ENCODE measurements around the gene DNM3. TPM values are rescaled to one million over a fixed set of nuclear protein-coding genes. Genes with fewer than 3 reads are reported as not detected.

The DNM3 gene
- total and polyA plus RNA-seq, 9 donors = 3.1 to 6.5 (median 4.4) TPM

- intact Hi-C loops (cut with DNase I) = no loop called here
These were observed 411.7 kb downstream of the DNM3 start for GRCh38 chr1:172252958-172253357.

DNA sequence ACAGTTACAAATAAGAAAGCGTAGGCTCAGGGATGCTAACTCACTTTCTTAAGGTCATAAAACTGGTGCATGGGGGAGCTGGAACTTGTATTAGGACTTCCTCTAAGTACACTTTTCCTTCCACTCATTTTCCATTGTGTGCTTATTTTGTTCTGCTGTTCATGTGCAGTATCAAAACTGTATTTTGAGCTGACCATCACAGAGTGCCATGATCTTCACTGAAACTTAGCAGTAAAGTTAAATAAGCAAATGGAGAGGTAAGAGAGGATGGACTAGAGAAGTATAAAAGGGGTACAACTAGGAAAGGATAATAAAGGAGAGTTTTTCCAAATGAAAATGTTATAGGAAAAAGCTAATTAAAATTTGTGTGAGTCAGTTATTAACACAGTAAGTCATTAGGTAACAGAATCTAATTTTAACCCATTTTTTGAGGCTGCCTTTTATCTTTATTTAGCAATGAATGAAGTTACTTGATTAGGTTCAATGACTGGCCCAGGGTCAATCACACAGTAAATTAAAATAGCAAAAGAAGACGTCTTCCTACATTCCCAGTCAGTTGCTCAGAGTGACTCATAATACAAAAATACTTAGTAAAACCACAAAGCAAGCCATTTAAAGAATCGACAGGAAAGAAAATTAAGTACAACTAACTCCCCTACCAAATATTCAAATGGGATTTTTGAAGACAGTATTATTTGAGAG is 413.4 kb downstream of the DNM3 start:
- Histone ChIP-seq H3K4me3 (no peak overlapping the region), H3K27me3 (no peaks in the 10 kb centered on the region), H3K36me3 (no peaks in the 10 kb centered on the region), H3K9me3 (no peaks in the 10 kb centered on the region), H3K4me1 (ENCODE audit: insufficient read depth) (no peaks in the 10 kb centered on the region), H3K27ac (no peak overlapping the region)
- TF ChIP-seq POLR2A (IDR thresholded peaks at IDR 0.05) = no peak
- TF ChIP-seq CTCF (IDR thresholded peaks at IDR 0.05) = no peak
- intact Hi-C loops (cut with DNase I) = no loop called here
- 35 to 40% (median 36%) methylated on average over 3 of the region's 3 CpGs for WGBS, 3 donors
- DNase-seq = no peak

More at GRCh38 chr1:172252958-172253357, 411.7 kb downstream of the DNM3 start:
- DNase-seq = no peak
- no peaks in the 10 kb centered on the region for H3K36me3 ChIP-seq
- no peaks in the 10 kb centered on the region for H3K27me3 ChIP-seq
- 78 to 87% (median 80%) methylated on average over 2 of the region's 2 CpGs for WGBS, 3 donors
- no peaks in the 10 kb centered on the region for H3K4me1 ChIP-seq (ENCODE audit: insufficient read depth)
- H3K9me3 ChIP-seq = no peaks in the 10 kb centered on the region
- no peak for TF ChIP-seq EP300 (IDR thresholded peaks at IDR 0.05)
- no peak for TF ChIP-seq CTCF (IDR thresholded peaks at IDR 0.05)
- no peak for TF ChIP-seq POLR2A (IDR thresholded peaks at IDR 0.05)
- no peak overlapping the region for H3K4me3 ChIP-seq
- no peak overlapping the region for H3K27ac ChIP-seq

DNA sequence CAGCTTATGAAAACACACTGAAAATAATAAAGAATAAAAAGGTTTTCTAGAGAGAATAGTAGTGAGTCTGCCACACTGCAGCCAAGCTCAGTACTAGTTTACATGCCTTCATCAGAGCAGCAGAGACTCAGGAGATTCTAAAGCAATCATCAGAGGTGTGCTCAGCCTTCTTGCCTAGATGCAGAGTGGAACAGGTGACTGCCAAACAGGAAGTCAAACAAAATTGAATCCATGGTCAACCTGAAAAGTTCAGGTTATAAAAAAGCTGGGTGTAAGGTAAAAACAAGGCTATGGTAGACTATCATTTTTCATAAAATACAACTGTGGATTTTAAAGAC is 413.9 kb downstream of the DNM3 start:
- intact Hi-C loops (cut with DNase I) = no loop called here
- DNase-seq = no peak
- no peak overlapping the region for H3K27ac ChIP-seq
- no peak for TF ChIP-seq POLR2A (IDR thresholded peaks at IDR 0.05)
- no peak for TF ChIP-seq EP300 (IDR thresholded peaks at IDR 0.05)
- TF ChIP-seq CTCF (IDR thresholded peaks at IDR 0.05) = no peak
- H3K4me3 ChIP-seq = no peak overlapping the region
- H3K4me1 ChIP-seq (ENCODE audit: insufficient read depth) = no peaks in the 10 kb centered on the region
- no peaks in the 10 kb centered on the region for H3K27me3 ChIP-seq
- H3K9me3 ChIP-seq = no peaks in the 10 kb centered on the region
- H3K36me3 ChIP-seq = no peaks in the 10 kb centered on the region

DNA sequence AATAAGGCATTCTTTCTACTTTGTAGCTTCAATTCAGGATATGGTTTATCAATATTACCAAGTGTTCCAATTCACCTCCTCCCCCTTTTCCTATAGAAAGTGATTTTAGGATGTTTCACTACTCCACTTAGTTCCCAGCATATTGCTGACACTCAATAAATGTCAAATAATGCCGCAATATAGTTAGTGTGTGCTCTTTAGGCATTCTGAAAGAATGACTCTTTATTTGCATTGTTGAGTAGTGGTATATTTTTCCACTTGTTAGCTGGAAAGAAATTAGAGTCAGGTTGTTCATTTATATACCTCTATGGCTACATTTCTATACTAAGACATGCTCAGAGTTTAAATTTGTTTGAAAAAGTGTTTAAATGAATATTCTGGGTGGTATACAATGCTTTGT is 424.6 kb downstream of the DNM3 start:
- intact Hi-C loops (cut with DNase I) = no loop called here

More for the DNA sequence above, 424.6 kb downstream of the DNM3 start:
- TF ChIP-seq CTCF (IDR thresholded peaks at IDR 0.05) (no peak), POLR2A (IDR thresholded peaks at IDR 0.05) (no peak), EP300 (IDR thresholded peaks at IDR 0.05) (no peak)
- 93 to 100% (median 98%) methylated on average over 1 of the region's 1 CpG for WGBS, 3 donors
- no peak overlapping the region for H3K27ac ChIP-seq
- no peak for DNase-seq
- no peaks in the 10 kb centered on the region for H3K4me1 ChIP-seq (ENCODE audit: insufficient read depth)
- H3K36me3 ChIP-seq = no peaks in the 10 kb centered on the region
- no peak overlapping the region for H3K4me3 ChIP-seq
- no peaks in the 10 kb centered on the region for H3K27me3 ChIP-seq
- H3K9me3 ChIP-seq = no peaks in the 10 kb centered on the region
